ENCODE measurements around the gene BCAS1. TPM values are rescaled to one million over a fixed set of nuclear protein-coding genes. Genes with fewer than 3 reads are reported as not detected.
"Not testable (repeated sequence)": the region's sequence is repeated elsewhere in the genome, so short reads cannot be mapped to it uniquely, and the experiment has no call there.

The BCAS1 gene
- total RNA-seq, 1 donor from 2014 or later = 0.12 TPM

DNA sequence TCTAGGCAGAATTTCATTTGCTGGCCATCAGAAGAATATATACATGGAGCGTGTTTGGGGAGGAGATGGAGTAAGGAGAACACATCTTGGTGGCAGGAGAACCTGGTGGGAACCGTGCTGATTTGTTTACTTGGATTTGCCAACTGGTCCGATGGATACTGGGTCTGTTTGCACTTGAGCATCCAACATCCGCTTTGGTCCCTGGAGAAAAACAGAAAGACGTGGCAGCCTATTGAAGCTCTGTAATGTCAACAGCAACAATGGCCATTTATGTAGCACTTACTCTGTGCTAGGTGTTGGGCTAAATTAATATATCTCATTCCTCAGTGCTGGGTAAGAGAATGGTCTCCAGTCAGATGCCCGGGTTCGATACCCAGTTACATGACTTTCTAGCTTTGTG lies 125.6 kb downstream of the BCAS1 start:
- intact Hi-C loops (cut with micrococcal nuclease) = loop anchor here (5.0 kb wide), 4 partner anchors 253 to 1702 kb away; partner anchors contain the start of gene TSHZ2

DNA sequence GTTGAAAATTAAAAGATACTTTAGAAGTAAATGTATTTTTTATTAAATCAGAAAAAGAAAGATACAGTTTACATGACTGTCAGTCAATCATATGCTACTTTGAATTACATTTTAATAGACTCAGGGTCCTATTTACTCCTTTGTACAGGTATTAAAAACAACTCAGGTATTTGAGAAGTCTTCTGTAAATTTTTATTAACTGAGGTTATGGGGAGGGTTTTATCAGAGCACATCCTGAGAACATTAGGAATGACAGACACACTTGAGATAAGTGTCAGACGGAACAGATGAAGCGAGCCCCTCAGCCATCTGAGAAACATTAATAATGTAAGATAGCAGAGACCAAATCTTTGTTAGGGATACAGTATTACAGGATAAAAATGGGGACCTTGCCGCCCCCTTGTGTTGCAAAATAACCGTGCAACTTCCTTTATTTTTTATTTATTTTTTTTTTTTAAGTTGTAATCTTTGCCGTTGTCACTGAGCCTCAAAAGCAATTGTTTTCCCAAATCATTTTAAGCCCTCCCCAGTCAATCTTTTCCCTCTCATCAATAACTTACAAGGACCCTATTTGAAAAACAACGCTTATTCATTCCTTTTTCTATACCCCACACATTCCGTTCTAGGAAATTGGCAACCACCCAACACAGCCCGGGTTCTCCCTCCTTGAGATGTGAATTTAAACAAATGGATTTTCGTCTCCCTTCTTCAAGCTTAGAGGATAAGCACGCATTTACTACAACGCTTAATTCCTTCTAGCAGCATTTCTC lies 126.7 kb downstream of the BCAS1 start:
- intact Hi-C loops (cut with micrococcal nuclease) = loop anchor here (1.0 to 5.0 kb wide), 9 partner anchors 77 to 1701 kb away; partner anchors contain the start of gene TSHZ2

DNA sequence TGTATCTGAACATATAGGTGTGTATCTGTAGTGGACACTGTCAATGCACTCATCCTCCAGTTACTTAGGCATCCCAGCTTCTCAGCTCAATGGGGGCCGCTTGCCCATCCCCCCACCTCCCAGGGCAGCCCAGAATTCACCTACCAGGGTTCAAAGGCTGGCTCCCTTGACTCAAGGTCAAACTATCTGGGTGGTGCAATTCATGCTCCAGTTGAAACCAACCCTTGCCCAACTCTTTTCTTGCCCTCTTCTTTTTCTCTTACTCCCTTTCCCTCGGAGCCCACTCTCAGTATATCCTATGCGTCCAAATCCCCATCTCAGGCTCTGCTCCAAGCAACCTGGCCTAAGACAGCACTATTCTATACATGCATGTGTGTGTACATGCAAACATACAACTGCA lies 127.4 kb downstream of the BCAS1 start:
- intact Hi-C loops (cut with micrococcal nuclease) = loop anchor here (1.0 to 5.0 kb wide), 9 partner anchors 76 to 1701 kb away; partner anchors contain the start of gene TSHZ2

DNA sequence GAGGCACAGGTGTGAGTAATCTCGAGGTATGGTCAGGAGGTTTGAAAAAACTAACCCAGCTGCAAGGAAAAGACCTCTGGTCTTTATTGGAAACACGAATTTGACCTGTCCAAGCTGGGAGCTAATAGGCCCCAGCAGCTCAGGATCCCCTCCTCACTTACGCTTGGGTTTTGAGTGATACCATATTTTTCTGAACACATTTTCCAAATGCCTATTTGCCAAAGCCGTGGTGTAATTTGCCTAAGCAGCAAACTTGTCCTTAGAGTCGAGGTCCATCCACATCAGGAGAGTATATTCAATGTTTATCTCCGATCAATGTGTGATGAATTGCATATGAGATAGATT lies 128.0 kb downstream of the BCAS1 start:
- intact Hi-C loops (cut with micrococcal nuclease) = loop anchor here (2.0 to 5.0 kb wide), 7 partner anchors 76 to 1700 kb away; partner anchors contain the start of gene TSHZ2

DNA sequence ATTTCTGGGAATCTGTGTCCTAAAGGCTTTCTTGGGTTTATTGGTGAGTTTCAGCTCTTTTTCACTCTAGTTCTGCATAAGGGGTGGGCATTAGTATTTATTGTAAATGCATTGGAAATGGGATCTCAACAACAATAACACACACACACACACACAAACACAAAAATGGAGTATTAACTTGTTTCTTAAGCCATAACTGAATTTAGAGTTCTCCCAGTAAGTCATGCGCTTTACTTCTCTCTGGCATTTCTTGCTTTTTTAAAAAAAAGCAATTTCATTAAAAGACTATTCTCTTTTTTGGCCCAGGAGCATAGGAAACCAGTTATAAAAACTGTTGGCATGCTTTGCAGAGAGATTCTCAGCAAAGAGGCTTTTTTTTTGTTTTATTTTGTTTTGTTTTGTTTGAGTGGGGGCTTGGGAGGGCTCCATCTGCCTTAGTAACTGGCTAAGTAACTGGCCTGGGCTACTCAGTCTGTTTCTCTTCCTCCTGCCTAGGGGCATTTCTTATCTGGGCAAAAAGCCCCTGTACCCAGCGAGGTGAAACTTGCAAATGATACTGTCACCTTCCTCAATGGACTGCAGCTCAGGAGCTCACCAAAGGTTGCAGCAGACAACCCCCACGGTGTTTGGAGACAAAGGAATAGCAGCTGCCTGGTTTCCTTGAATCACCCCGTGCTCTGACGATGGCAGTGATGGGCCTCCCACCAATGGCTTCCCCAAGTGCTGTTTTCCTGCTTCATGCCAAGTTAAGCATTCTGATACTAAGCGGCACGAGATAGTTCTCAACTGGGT lies 128.5 kb downstream of the BCAS1 start:
- intact Hi-C loops (cut with micrococcal nuclease) = loop anchor here (2.0 to 5.0 kb wide), 9 partner anchors 69 to 1700 kb away; partner anchors contain the start of gene TSHZ2

DNA sequence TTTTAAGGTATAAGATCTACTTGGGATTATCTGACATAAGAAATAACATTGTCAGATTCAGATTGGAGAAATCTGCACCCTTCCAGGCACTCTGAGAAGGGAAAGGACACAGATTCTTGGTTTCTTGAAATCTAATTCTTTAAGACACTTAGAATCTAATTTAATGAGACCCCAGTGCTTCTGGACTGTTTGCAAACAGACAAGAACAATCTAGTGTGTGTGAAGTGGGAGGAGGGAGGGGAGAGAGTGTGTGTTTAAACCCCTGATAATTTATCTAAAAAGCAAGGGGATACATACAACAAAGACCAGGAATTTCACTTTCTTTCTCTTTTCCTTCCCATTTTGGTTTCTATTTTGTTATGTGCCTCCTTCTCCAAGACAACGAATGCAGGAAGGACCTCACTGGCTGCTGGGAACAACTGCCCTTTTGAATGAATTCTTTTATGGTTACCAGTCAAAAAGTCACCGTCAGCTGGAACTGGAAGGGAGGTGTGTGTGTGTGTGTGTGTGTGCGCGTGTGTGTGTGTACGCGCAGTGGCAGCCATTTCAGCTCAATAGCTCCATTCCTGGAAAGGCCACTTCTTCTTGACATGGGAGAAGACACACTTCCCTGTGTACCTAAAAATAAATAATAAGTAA lies 129.4 kb downstream of the BCAS1 start:
- intact Hi-C loops (cut with micrococcal nuclease) = loop anchor here (1.0 to 5.0 kb wide), 8 partner anchors 68 to 1699 kb away; partner anchors contain the start of gene TSHZ2

DNA sequence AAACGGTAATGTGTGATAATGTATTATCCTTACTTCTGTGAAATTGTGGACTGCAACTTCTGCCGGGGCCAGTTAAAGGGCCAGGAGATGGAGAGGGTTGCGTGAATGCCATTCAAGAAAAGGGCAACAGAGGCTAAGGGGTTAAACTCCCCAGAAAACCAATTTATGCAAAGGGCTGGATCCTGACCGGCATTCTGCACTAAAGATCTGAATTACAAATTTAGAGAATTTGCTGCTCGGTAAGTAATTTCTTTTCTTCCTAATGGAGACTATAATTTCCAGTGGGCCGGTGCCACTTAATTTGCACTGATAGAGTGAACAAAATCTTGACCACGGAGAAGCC lies 130.1 kb downstream of the BCAS1 start:
- intact Hi-C loops (cut with micrococcal nuclease) = loop anchor here (1.0 to 5.0 kb wide), 8 partner anchors 68 to 1698 kb away; partner anchors contain the start of gene TSHZ2

DNA sequence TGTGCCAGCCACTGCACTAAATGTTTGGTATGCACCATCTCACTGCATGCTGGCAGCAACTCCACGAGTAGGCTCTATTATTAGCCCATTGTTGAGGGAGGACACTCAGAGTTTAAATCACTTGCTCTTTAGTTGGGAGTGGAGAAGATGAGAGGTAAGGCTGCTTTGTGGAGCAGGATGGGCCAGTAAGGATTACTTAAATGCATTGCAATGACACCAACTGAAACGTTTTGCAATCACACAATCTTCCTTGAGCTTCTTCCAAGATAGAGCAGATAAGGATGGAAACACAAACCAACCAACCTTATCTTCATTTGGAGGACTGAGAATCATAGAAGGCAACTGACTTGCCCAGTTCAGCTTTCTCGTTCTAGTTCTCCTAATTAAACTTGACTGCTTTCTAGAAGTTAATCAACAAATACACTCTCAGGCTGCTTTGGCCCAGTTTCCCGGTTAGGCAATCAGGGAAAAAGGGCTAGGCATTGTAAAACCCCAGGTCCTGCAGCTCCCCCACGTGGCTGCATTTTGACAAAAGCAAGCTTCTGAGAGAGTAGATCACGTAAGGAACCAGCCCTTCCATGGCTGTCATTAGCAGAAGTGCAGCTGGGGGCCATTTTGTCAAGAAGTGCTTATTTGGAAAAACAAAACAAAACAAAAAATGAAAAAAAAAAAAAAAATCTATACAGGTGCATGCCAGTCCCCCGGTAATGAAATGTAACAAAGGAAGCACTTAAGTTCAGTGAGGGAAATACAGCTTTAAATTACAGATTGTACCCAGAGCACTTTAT lies 130.6 kb downstream of the BCAS1 start:
- intact Hi-C loops (cut with micrococcal nuclease) = loop anchor here (1.0 to 5.0 kb wide), 8 partner anchors 67 to 1697 kb away; partner anchors contain the start of gene TSHZ2

DNA sequence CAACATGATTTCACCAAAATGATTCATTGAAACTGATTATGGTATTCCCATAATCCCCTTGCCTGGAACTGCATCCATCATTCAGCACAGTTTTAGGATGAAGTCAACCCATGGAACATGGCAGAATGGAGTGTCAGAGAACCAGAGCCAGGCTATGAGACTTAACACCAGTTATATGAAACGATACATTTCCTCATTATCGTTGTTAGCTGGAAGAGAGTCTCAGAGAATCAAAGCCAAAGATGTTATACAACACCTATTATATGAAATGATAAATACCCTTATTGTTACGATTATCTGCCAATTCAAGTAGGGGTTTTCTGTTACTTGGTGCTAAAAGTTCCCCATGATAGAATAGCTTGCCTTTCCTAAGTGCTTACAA lies 131.2 kb downstream of the BCAS1 start:
- intact Hi-C loops (cut with micrococcal nuclease) = no loop called here

DNA sequence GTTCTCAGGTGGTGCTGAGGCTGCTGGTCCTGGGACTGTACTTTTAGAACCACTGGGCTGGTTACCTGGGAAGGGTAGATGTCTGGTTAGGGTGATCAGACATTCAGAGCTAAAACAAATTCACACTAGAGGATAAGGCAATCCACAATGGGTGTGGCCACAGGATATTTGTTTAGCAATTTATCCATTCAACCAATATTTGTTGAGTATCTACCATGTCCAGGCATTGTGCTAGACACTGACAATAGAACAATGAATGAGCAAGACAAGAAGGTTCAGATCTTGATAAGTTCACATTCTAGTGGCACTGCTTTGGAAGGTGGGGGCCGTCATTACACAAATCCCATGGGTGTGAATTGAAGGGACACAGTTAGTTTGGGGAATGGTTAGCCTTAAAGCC lies 131.7 kb downstream of the BCAS1 start:
- intact Hi-C loops (cut with micrococcal nuclease) = no loop called here

DNA sequence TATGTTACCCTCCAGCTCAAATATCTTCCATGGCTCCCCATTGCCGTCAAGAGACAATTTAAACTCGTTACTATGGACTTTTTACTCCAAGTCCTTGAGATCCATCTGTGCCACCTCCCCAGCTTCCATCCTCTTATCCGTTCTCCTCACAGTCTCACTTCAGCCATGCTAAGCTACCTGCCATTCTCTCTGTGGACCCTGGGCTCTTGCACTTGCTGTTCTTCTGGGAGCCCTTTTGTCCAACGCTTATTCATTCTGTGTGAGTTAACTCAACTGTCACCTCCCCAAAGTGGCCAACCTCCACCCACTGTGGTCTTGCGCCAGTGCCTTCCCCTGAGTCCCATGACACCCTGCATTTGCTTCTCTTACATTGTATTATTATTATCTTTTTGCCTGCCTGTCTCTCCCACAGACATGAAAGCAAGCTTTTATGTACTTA lies 132.4 kb downstream of the BCAS1 start:
- intact Hi-C loops (cut with micrococcal nuclease) = no loop called here

DNA sequence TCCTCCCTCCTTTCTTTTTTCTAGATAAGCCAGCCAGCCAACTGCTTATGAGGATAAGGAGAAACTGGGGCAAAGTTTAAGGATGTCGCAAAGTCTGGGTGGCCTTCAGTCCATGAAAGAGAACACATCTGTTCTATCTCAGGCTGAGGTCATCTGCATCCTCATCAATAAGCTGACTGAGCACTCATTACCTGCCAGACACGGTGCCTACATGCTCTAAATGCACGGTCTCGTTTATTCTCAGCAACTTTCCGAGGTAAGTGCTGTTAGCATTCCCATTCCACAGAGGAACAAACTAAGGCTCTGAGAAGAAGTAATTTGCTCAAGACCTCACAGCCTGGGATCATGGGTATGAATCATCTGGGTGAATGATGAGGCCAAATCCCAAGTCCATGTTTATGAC lies 133.1 kb downstream of the BCAS1 start:
- intact Hi-C loops (cut with micrococcal nuclease) = no loop called here

DNA sequence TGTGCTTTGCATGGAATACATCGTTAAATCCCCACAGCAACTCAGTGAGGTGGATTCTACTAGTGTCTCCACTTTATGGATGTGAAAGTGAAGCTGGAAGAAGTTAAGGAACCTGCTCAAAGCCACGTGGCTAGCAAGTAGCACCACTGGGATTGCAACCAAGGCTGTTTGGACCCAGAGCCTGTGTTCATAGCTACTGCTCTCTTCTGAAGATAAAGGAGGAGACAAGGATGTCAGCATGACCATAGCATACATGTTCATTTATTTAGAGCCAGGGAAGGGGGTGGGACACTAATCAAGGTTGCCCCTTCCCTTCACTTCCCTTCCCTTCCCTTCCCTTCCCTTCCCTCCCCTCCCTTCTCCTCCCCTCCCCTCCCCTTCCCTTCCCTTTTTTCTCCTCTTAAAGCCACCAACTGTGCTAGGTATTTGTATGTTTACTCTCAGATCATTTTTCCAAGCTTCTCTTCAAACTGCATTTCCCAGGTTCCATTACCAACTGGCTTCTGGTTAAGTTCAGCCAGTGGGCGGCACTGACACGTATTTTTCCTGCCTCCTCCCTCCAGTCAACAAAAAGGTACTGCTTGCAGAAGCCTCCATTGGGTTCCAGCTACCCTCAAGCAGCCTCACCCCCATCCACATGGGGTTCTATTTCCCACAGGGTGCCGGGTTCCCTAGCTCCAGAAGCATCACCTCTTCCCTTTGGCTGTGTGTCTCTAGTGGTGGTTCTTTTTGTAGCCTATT lies 134.9 kb downstream of the BCAS1 start:
- intact Hi-C loops (cut with micrococcal nuclease) = loop anchor here (1.0 kb wide), 1 partner anchor 184 kb away; no protein-coding TSS in a partner anchor

DNA sequence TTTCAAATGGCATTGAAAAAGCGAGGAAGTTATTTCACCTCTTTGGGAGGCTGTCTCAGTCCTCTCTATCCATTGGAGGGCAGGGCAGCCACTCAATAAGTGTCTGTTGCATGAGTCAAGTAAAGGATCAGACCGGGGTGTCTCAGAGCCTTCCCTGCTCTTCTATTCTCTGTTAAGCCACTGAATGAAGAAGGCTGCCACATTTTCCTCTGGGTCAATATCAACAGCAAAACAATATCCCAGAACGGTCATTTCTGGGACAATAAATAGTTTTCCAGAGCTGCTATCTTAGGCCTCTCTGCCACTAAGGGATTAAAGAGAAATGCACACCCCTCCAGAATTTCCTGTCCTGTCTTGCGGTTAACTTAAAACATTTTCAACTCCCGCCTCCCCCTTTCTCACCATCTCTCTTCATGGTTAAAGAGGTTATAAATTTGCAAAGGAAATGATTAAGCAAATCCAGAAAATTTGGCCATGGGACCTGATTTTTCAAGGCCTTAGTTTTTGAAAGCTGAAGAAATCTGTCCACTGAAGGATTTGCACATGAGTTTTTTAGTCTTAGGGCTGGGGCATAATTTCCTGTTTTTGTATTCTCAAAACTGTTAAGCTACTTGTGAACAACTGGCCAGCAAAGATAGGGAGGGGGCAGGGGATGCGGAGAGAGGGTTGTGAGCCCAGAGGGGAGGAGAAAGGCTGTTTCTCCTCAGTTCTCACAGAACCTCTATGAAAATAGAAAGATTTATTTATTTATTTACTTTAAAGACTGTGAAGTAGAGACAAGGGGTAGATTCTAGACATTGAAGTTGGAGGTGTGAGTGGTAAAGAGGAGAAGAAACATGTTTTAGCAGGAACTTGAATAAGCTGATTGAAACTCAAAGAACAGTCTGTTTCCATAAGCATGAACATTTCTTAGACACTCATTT lies 135.7 kb downstream of the BCAS1 start:
- intact Hi-C loops (cut with micrococcal nuclease) = loop anchor here (1.0 kb wide), 2 partner anchors 19 to 183 kb away; no protein-coding TSS in a partner anchor

DNA sequence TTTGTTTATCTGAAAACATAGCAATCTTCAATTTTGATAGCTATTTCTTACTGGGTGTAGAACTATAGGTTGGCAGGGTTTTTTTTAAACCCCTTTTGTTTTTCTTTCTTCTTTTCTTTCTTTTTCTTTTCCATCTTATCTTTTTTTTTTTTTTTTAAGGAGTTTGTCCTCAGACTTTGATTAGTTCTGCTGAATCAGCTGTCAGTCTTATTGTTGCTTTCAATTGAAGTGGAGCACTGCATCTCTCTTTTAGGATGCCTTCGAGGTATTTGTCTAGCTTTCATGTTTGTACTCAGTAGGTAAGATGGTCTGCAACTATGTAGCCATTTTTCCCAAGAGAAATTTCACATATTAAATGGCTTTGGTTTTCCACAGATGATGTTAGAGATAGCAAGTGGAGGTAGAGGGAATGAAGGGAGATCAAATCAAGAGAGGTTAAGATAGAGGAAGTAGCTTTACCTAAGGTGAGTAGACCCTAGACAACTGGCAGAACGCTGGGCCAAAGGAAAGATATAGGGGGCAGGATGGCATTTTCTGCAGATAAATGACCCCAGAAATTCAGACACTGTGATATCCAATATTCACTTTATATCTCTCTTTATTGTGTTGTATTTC lies 137.1 kb downstream of the BCAS1 start:
- intact Hi-C loops (cut with micrococcal nuclease) = no loop called here

DNA sequence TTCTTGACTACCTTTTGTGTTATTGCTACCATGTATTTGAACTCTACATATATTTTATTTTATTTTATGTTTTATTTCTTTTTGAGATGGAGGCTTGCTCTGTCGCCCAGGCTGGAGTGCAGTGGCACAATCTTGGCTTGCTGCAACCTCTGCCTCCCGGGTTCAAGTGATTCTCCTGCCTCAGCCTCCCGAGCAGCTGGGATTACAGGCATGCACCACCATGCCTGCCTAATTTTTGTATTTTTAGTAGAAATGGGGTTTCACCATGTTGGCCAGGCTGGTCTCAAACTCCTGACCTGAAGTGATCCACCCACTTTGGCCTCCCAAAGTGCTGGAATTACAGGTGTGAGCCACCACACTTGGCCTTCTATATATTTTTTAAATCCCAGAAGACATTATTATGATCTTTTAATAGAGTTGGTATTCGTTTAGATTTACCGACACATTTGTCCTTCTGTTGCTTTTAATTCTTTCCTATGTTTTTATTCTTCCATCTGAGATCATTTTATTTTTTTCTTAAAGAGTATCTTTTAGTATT lies 137.7 kb downstream of the BCAS1 start:
- intact Hi-C loops (cut with micrococcal nuclease) = not testable (repeated sequence)

DNA sequence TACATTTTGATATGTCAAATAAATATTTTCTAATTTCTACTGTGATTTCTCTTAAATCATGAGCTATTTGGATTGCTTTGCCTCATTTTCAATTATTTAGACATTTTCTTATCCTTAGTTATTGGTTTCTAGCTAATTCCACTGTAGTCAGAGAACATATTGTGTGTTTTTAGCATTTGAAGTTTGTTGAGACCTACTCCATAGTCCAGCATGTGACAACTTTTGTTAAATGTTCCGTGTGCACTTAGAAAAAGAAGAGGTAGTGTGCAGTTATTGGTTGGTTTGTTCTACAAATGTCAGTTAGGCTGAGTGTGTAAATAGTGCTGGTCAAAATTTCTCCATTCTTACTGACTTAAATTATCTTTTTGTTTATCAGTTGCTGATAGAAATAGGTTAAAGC lies 138.8 kb downstream of the BCAS1 start:
- intact Hi-C loops (cut with micrococcal nuclease) = no loop called here
